ENCODE data around the gene B4GALNT3. TPM values are rescaled to one million over a fixed set of nuclear protein-coding genes. Genes with fewer than 3 reads are reported as not detected.

Gene B4GALNT3
- total RNA-seq, 1 donor from 2014 or later: 2.9 TPM

- no peak overlapping the region for H3K4me3 Mint-ChIP-seq (ENCODE audit: unreplicated experiment)
- no peaks in the 10 kb centered on the region for H3K9me3 Mint-ChIP-seq (ENCODE audit: low read depth)
- peaks cover 12% of the 10 kb centered on the region for H3K4me1 Mint-ChIP-seq (ENCODE audit: low read depth)
- no peak for DNase-seq (ENCODE audit: low spot score)
- H3K36me3 Mint-ChIP-seq (ENCODE audit: low read depth): peaks cover 1% of the 10 kb centered on the region
- H3K27me3 Mint-ChIP-seq (ENCODE audit: low read depth): peaks cover 14% of the 10 kb centered on the region
- no peak overlapping the region for H3K27ac Mint-ChIP-seq (ENCODE audit: unreplicated experiment)
- TF ChIP-seq CTCF (IDR thresholded peaks at IDR 0.05): no peak
Measured at GRCh38 chr12:546265-546919, 86.7 kb downstream of the B4GALNT3 start.

DNA sequence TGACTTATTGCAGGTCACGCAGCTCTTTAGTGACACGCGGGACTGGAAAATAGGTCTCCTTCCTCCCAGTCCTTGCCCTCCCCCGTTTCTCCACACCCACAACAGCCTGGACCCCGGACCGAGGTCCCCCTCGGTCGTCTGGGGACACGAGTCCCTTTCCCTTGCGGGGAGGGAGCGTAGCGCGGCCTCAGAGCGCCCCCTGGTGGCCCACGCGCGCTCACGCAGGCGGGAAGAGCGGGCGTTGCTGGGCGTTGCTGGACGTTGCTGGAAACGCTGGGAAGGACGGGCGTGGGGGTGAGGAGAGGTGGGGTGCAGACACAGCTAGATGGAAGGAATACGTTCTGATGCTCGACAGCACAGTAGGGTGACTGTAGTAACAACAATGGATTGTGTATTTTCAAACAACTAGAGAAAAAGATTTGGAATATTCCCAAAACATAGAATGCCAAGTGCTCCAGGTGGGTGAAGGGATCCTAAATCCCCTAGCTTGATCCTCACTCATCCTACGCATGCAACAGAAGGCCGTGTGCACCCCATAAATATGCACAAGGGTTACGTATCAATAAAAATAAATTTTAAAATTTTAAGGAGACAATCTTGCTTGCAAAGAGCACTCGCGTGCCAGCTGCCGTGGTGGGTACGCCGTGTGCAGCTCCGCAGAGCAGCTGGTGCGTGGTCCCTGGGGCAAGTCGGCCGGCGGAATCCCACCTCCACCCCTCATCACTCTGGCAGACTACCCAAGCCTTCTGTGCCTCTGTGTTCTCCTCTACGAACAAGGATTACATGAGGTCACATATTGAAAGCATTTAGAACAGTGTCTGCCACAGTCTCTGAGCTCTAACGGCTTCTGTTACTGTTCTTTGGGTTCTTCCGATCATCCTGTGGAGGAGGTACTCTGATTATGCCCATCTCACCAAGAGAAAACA is 87.4 kb downstream of the B4GALNT3 start:
- DNase-seq (ENCODE audit: low spot score): peak; percentile 76
- H3K27me3 Mint-ChIP-seq (ENCODE audit: low read depth): peaks cover 20% of the 10 kb centered on the region
- no peak overlapping the region for H3K27ac Mint-ChIP-seq (ENCODE audit: unreplicated experiment)
- peak; percentile 100 for TF ChIP-seq CTCF (IDR thresholded peaks at IDR 0.05)
- no peaks in the 10 kb centered on the region for H3K9me3 Mint-ChIP-seq (ENCODE audit: low read depth)
- peaks cover 8% of the 10 kb centered on the region for H3K4me1 Mint-ChIP-seq (ENCODE audit: low read depth)
- no peak overlapping the region for H3K4me3 Mint-ChIP-seq (ENCODE audit: unreplicated experiment)
- H3K36me3 Mint-ChIP-seq (ENCODE audit: low read depth): peaks cover 1% of the 10 kb centered on the region

DNA sequence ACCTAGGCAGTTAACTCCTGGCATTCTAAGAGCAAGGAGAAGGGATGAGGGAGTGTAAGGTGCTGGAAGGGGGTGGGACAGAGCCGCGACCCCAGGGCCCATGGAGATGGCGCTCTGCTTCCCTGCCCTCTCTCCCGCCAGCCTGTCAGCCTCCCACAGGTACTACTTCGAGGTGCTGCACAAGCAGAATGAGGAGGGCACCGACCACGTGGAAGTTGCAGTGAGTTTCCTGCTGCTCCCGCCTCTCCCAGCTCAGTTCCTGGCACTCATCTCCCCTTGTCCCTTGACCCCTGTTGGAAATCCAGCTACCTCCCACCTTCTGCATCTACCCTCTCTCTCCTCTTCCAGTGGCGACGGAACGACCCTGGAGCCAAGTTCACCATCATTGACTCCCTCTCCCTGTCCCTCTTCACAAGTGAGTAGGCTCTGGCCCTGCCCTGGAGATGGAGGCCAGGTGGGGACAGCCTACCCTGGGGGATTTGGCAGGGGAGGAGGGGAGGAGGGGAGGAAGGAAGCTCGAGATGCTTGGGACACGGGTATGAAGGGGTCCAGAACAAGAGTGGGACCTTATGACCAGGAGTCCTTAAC is 88.2 kb downstream of the B4GALNT3 start:
- H3K27me3 Mint-ChIP-seq (ENCODE audit: low read depth): peaks cover 23% of the 10 kb centered on the region
- no peak for DNase-seq (ENCODE audit: low spot score)
- H3K27ac Mint-ChIP-seq (ENCODE audit: unreplicated experiment): no peak overlapping the region
- peaks cover 10% of the 10 kb centered on the region for H3K4me1 Mint-ChIP-seq (ENCODE audit: low read depth)
- no peaks in the 10 kb centered on the region for H3K9me3 Mint-ChIP-seq (ENCODE audit: low read depth)
- TF ChIP-seq CTCF (IDR thresholded peaks at IDR 0.05): no peak
- H3K4me3 Mint-ChIP-seq (ENCODE audit: unreplicated experiment): no peak overlapping the region
- H3K36me3 Mint-ChIP-seq (ENCODE audit: low read depth): peaks cover 1% of the 10 kb centered on the region

GRCh38 chr12:549476-550082 is 89.8 kb downstream of the B4GALNT3 start:
- DNase-seq (ENCODE audit: low spot score): no peak
- TF ChIP-seq CTCF (IDR thresholded peaks at IDR 0.05): no peak
- Mint-ChIP-seq H3K27me3 (ENCODE audit: low read depth) (peaks cover 29% of the 10 kb centered on the region), H3K4me1 (ENCODE audit: low read depth) (peaks cover 10% of the 10 kb centered on the region), H3K27ac (ENCODE audit: unreplicated experiment) (no peak overlapping the region), H3K36me3 (ENCODE audit: low read depth) (peaks cover 1% of the 10 kb centered on the region), H3K9me3 (ENCODE audit: low read depth) (no peaks in the 10 kb centered on the region), H3K4me3 (ENCODE audit: unreplicated experiment) (no peak overlapping the region)
